GM18517 (cell line): Measurements from ENCODE around the gene TRIM29.

Source experiments
- ATAC-seq: cut with Tn5 transposase; IDR thresholded peaks from one replicate; pipeline ENCODE4 v1.9.1; 2021; ENCODE audit warnings: mild to moderate bottlenecking, moderate library complexity; ENCODE audit not compliant: unreplicated experiment

Gene TRIM29

GRCh38 chr11:120139316-120140069 is 1.6 kb upstream of the TRIM29 start:
- ATAC-seq, result no peak

GRCh38 chr11:120137187-120137610 is 714 bp downstream of the TRIM29 start:
- no peak for ATAC-seq

GRCh38 chr11:120136356-120136755 is 1.6 kb downstream of the TRIM29 start:
- no peak for ATAC-seq

GRCh38 chr11:120135838-120136237 is 2.1 kb downstream of the TRIM29 start:
- ATAC-seq, result no peak

- no peak for ATAC-seq
Observed at GRCh38 chr11:120134931-120135228, 3.0 kb downstream of the TRIM29 start.

GRCh38 chr11:120134106-120134930 is 3.6 kb downstream of the TRIM29 start:
- ATAC-seq, result no peak

GRCh38 chr11:120133216-120134105 is 4.5 kb downstream of the TRIM29 start:
- ATAC-seq, result no peak

- no peak for ATAC-seq
Observed at GRCh38 chr11:120132645-120133185, 5.2 kb downstream of the TRIM29 start.

GRCh38 chr11:120131941-120132644 is 5.8 kb downstream of the TRIM29 start:
- ATAC-seq, result no peak

- ATAC-seq, result no peak
Observed at GRCh38 chr11:120130991-120131760, 6.7 kb downstream of the TRIM29 start.

- ATAC-seq, result no peak
Observed at GRCh38 chr11:120130176-120130980, 7.5 kb downstream of the TRIM29 start.

GRCh38 chr11:120129570-120129969 is 8.3 kb downstream of the TRIM29 start:
- no peak for ATAC-seq

GRCh38 chr11:120128392-120129119 is 9.4 kb downstream of the TRIM29 start:
- ATAC-seq, result no peak

- ATAC-seq, result no peak
Observed at GRCh38 chr11:120127236-120127635, 10.7 kb downstream of the TRIM29 start.

- no peak for ATAC-seq
Observed at GRCh38 chr11:120126620-120127019, 11.3 kb downstream of the TRIM29 start.

- ATAC-seq, result no peak
Observed at GRCh38 chr11:120125509-120125908, 12.4 kb downstream of the TRIM29 start.

GRCh38 chr11:120125024-120125423 is 12.9 kb downstream of the TRIM29 start:
- ATAC-seq, result no peak

GRCh38 chr11:120124355-120124754 is 13.6 kb downstream of the TRIM29 start:
- no peak for ATAC-seq
